GM23248 (cell line): Measurements from ENCODE around the gene IZUMO1R. TPM values are rescaled to one million over a fixed set of nuclear protein-coding genes. Genes with fewer than 3 reads are reported as not detected.

Source experiments
- DNase-seq: peaks from one replicate; pipeline ENCODE4 v3.0.0-alpha.2; 2015
- H2AFZ ChIP-seq: fragments of 200-600 bp; sonication (generic); 2 replicates; pipeline ENCODE4 v1.6.1; 2016; ENCODE audit warnings: antibody characterized with exemption
- H3F3A ChIP-seq: fragments of 200-600 bp; sonication (generic); 2 replicates; pipeline ENCODE4 v1.6.1; 2016; ENCODE audit warnings: mild to moderate bottlenecking, antibody characterized with exemption, mixed run types; ENCODE audit not compliant: insufficient read depth
- H3K27ac ChIP-seq: fragments of 200-600 bp; sonication (generic); 2 replicates; pipeline ENCODE4 v1.5.1; 2016; ENCODE audit warnings: mild to moderate bottlenecking
- H3K27me3 ChIP-seq: fragments of 200-600 bp; sonication (generic); replicated peaks from 2 replicates; pipeline ENCODE4 v1.6.1; 2016; ENCODE audit warnings: mild to moderate bottlenecking; ENCODE audit not compliant: insufficient read depth
- H3K36me3 ChIP-seq: fragments of 200-600 bp; sonication (generic); 2 replicates; pipeline ENCODE4 v1.6.1; 2016; ENCODE audit warnings: low read depth, mild to moderate bottlenecking
- H3K4me1 ChIP-seq: fragments of 200-600 bp; sonication (generic); 2 replicates; pipeline ENCODE4 v1.6.1; 2016; ENCODE audit warnings: mild to moderate bottlenecking; ENCODE audit not compliant: insufficient read depth
- H3K4me2 ChIP-seq: fragments of 200-600 bp; sonication (generic); one replicate; pipeline ENCODE4 v1.6.1; 2016; ENCODE audit warnings: mild to moderate bottlenecking; ENCODE audit not compliant: unreplicated experiment
- H3K4me3 ChIP-seq: fragments of 200-600 bp; sonication (generic); 2 replicates; pipeline ENCODE4 v1.5.1; 2016; ENCODE audit warnings: mild to moderate bottlenecking
- H3K79me2 ChIP-seq: fragments of 200-600 bp; sonication (generic); 2 replicates; pipeline ENCODE4 v1.6.1; 2016; ENCODE audit warnings: mild to moderate bottlenecking; ENCODE audit not compliant: insufficient read depth
- H3K9ac ChIP-seq: fragments of 200-600 bp; sonication (generic); 2 replicates; pipeline ENCODE4 v1.6.1; 2016; ENCODE audit warnings: mild to moderate bottlenecking
- H3K9me2 ChIP-seq: fragments of 200-600 bp; sonication (generic); 2 replicates; pipeline ENCODE4 v1.6.1; 2016; ENCODE audit warnings: mixed run types, mild to moderate bottlenecking, moderate library complexity; ENCODE audit not compliant: insufficient read depth
- H3K9me3 ChIP-seq: fragments of 200-600 bp; sonication (generic); one replicate; pipeline ENCODE4 v1.6.1; 2017; ENCODE audit warnings: low read depth
- H4K20me1 ChIP-seq: fragments of 200-600 bp; sonication (generic); 2 replicates; pipeline ENCODE4 v1.6.0; 2016; ENCODE audit not compliant: insufficient read depth
- EZH2 ChIP-seq: fragments of 200-600 bp; sonication (generic); IDR thresholded peaks from 2 replicates; pipeline ENCODE4 v1.6.1; 2018; ENCODE audit warnings: antibody characterized with exemption, mild to moderate bottlenecking; ENCODE audit not compliant: insufficient read depth, poor library complexity, severe bottlenecking
- EZH2phosphoT487 ChIP-seq: fragments of 200-600 bp; sonication (generic); IDR thresholded peaks from 2 replicates; pipeline ENCODE4 v1.6.1; 2018; ENCODE audit warnings: antibody characterized with exemption, moderate library complexity, mild to moderate bottlenecking, low read depth; ENCODE audit not compliant: insufficient read depth
- WGBS, 2 experiments: methylation state at CpG; one replicate each; pipeline ENCODE4 v1.1.6; 2015 to 2017; ENCODE audit warnings: low lambda C conversion rate in 2 of 2, low coverage in 1 of 2; ENCODE audit errors: missing lambda C conversion rate in 2 of 2; 5-methylcytosine and 5-hydroxymethylcytosine counted together
- in situ Hi-C: fragments of 300-500 bp; cut with MboI; formaldehyde crosslinking; loops from 2 replicates; pipeline ENCODE4 v1.15.0; 2020
- polyA plus RNA-seq: library from polyadenylated mRNA; unstranded; fragments of >200 nt; fragmentation: Nextera tagmentation; extraction: Ambion mirVana; gene quantifications from 2 replicates; pipeline ENCODE4 v1.2.1, GENCODE V29; 2016
- total RNA-seq: library from RNA; depleted of rRNA; stranded (reverse); fragments of >200 nt; shearing (Covaris generic); gene quantifications from 2 replicates; pipeline ENCODE4 v1.2.3, GENCODE V29; 2014

Gene IZUMO1R
- total and polyA plus RNA-seq, 2 experiments from 2014 or later: not detected

DNA sequence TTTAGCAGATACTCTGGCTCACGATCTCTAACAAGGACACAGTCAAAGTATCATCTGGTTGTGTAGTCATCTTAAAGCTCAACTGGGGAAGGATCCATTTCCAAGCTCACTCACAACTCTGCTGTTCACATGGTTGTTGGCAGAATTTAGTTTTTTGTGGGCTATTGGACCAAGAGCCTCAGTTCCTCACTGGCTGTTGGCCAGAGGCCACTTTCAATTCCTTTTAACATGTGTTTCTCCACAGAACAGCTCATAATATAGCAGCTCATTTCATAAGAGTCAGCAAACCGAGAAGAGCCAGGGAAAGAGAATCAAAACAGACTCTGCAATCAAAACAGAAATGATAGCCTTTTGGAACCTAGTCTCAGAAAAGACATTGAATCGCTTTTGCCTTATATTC is 22.6 kb downstream of the IZUMO1R start:
- no peaks in the 10 kb centered on the region for H3K36me3 ChIP-seq
- TF ChIP-seq EZH2phosphoT487 (no peak), EZH2 (no peak)
- in situ Hi-C loops: no loop called here
- no peak overlapping the region for H3K27ac ChIP-seq
- H3K9me2 ChIP-seq: no peaks in the 10 kb centered on the region
- H3K4me1 ChIP-seq: no peaks in the 10 kb centered on the region
- DNase-seq: no peak
- H3K9me3 ChIP-seq: no peaks in the 10 kb centered on the region
- no peak overlapping the region for H3K4me2 ChIP-seq
- H3K79me2 ChIP-seq: no peaks in the 10 kb centered on the region
- peaks cover 20% of the 10 kb centered on the region; the same call in 1 of the 2 replicates for H3K27me3 ChIP-seq
- H3K4me3 ChIP-seq: no peak overlapping the region
- 16 to 18% methylated on average over 3 of the region's 3 CpGs for WGBS, 2 experiments
- H3K9ac ChIP-seq: no peak overlapping the region
- H3F3A ChIP-seq: no peaks in the 10 kb centered on the region
- no peak overlapping the region for H2AFZ ChIP-seq
- H4K20me1 ChIP-seq: no peaks in the 10 kb centered on the region

GRCh38 chr11:94328587-94329080 is 24.3 kb downstream of the IZUMO1R start:
- no peaks in the 10 kb centered on the region for H3K9me2 ChIP-seq
- WGBS, 2 experiments: 31 to 32% methylated on average over 6 of the region's 6 CpGs
- H3K4me1 ChIP-seq: no peaks in the 10 kb centered on the region
- no peaks in the 10 kb centered on the region for H3F3A ChIP-seq
- no peak overlapping the region for H2AFZ ChIP-seq
- H3K36me3 ChIP-seq: no peaks in the 10 kb centered on the region
- DNase-seq: no peak
- peaks cover 27% of the 10 kb centered on the region for H3K27me3 ChIP-seq
- no peak for TF ChIP-seq EZH2phosphoT487
- no peak for TF ChIP-seq EZH2
- H3K27ac ChIP-seq: no peak overlapping the region
- no peak overlapping the region for H3K4me2 ChIP-seq
- H3K9ac ChIP-seq: no peak overlapping the region
- H3K79me2 ChIP-seq: no peaks in the 10 kb centered on the region
- no peaks in the 10 kb centered on the region for H3K9me3 ChIP-seq
- H4K20me1 ChIP-seq: no peaks in the 10 kb centered on the region
- no peak overlapping the region for H3K4me3 ChIP-seq
- in situ Hi-C loops: no loop called here

- Histone ChIP-seq H2AFZ (no peak overlapping the region), H3K9ac (no peak overlapping the region), H3K27ac (no peak overlapping the region), H3K36me3 (no peaks in the 10 kb centered on the region), H3K9me3 (no peaks in the 10 kb centered on the region), H3K79me2 (no peaks in the 10 kb centered on the region), H3K4me2 (no peak overlapping the region), H3K9me2 (no peaks in the 10 kb centered on the region), H4K20me1 (no peaks in the 10 kb centered on the region), H3K27me3 (peaks cover 23% of the 10 kb centered on the region; the same call in 1 of the 2 replicates), H3K4me3 (no peak overlapping the region), H3F3A (no peaks in the 10 kb centered on the region), H3K4me1 (no peaks in the 10 kb centered on the region)
- 35 to 44% methylated on average over 3 of the region's 3 CpGs for WGBS, 2 experiments
- no peak for DNase-seq
- TF ChIP-seq EZH2 (no peak), EZH2phosphoT487 (no peak)
- in situ Hi-C loops: no loop called here
Observed at GRCh38 chr11:94329501-94329900, 25.1 kb downstream of the IZUMO1R start.

DNA sequence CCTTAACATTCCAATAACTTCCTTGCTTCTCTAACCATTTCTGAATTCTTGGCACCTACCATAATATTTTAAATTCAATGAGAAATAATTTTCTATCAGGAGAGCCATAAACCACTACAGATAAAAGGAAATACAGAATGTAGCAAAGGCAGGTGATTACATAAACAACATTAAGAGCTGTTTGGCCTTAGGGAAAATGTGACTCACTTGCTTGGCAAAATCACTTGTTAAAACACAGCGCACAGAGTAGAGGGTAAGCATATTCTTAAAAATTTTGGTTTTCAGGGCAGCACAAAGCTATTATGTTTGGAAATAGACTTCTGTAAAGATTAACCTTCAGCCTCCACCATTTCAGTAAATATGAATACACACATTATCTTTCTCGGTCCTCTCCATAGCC is 26.4 kb downstream of the IZUMO1R start:
- DNase-seq: peak; percentile 20

DNA sequence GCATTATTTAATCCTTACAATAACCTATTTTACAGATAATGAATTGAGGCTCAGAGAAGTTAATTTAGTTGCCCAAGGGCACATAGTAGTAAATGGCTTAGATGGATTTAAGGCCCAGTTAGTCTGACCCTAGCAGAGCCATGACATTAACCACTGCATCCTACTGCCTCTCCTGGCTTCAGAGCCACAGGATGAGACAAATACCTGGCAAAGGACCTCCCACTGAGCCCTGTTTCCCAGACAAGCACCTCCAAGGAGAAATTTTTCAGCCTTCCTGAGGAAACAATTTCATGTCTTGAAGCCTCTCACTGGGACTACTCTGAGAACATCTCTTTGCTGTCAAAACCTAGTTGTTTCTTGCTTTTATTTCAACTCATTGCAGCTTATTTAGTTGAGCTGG is 28.4 kb downstream of the IZUMO1R start:
- no peaks in the 10 kb centered on the region for H3K4me1 ChIP-seq
- no peaks in the 10 kb centered on the region for H4K20me1 ChIP-seq
- H3K27me3 ChIP-seq: peaks cover 21% of the 10 kb centered on the region; the same call in 1 of the 2 replicates
- no peak overlapping the region for H3K4me2 ChIP-seq
- TF ChIP-seq EZH2phosphoT487 (no peak), EZH2 (no peak)
- H3K4me3 ChIP-seq: no peak overlapping the region
- no peak for DNase-seq
- H3K9me3 ChIP-seq: no peaks in the 10 kb centered on the region
- H3K79me2 ChIP-seq: no peaks in the 10 kb centered on the region
- no peaks in the 10 kb centered on the region for H3K9me2 ChIP-seq
- no peak overlapping the region for H2AFZ ChIP-seq
- in situ Hi-C loops: no loop called here
- no peaks in the 10 kb centered on the region for H3F3A ChIP-seq
- H3K36me3 ChIP-seq: no peaks in the 10 kb centered on the region
- no peak overlapping the region for H3K9ac ChIP-seq
- no peak overlapping the region for H3K27ac ChIP-seq

More for the DNA sequence above, 26.4 kb downstream of the IZUMO1R start:
- TF ChIP-seq EZH2: no peak
- TF ChIP-seq EZH2phosphoT487: no peak
- in situ Hi-C loops: no loop called here
- no peak overlapping the region for H3K27ac ChIP-seq
- peaks cover 23% of the 10 kb centered on the region; the same call in 1 of the 2 replicates for H3K27me3 ChIP-seq
- H3K9me3 ChIP-seq: no peaks in the 10 kb centered on the region
- no peak overlapping the region for H3K4me2 ChIP-seq
- no peaks in the 10 kb centered on the region for H3K79me2 ChIP-seq
- no peaks in the 10 kb centered on the region for H3K36me3 ChIP-seq
- no peaks in the 10 kb centered on the region for H3F3A ChIP-seq
- no peak overlapping the region for H3K4me3 ChIP-seq
- H3K9ac ChIP-seq: no peak overlapping the region
- no peaks in the 10 kb centered on the region for H4K20me1 ChIP-seq
- H3K9me2 ChIP-seq: no peaks in the 10 kb centered on the region
- H2AFZ ChIP-seq: no peak overlapping the region
- WGBS, 2 experiments: 41 to 44% methylated on average over 2 of the region's 2 CpGs
- H3K4me1 ChIP-seq: no peaks in the 10 kb centered on the region
